Duodenal mucosa (tissue), 2 donors: ENCODE results near the gene NDUFB8.

ENCODE experiments used
- H3K27ac ChIP-seq: one replicate; pipeline ENCODE4 v1.7.0; 2013; ENCODE audit warnings: low read depth, low read length
- H3K27me3 ChIP-seq, 2 donors: one replicate each; pipeline ENCODE4 v1.7.0; 2013; ENCODE audit warnings: low read length in 2 of 2, control low read depth in 1 of 2; ENCODE audit not compliant: insufficient read depth in 2 of 2, control insufficient read depth in 1 of 2
- H3K36me3 ChIP-seq, 2 donors: one replicate each; pipeline ENCODE4 v1.7.0; 2013; ENCODE audit warnings: low read length in 2 of 2, control low read depth in 1 of 2; ENCODE audit not compliant: insufficient read depth in 2 of 2, control insufficient read depth in 1 of 2
- H3K4me1 ChIP-seq, 2 donors: one replicate each; pipeline ENCODE4 v1.7.0; 2013; ENCODE audit warnings: low read length in 2 of 2, control low read depth in 1 of 2; ENCODE audit not compliant: insufficient read depth in 2 of 2, control insufficient read depth in 1 of 2
- H3K4me3 ChIP-seq, 2 donors: one replicate each; pipeline ENCODE4 v1.7.0; 2013; ENCODE audit warnings: low read length in 2 of 2, low read depth in 1 of 2
- H3K9ac ChIP-seq, 2 donors: one replicate each; pipeline ENCODE4 v1.7.0; 2013; ENCODE audit warnings: low read length in 2 of 2, low read depth in 1 of 2
- H3K9me3 ChIP-seq, 2 donors: one replicate each; pipeline ENCODE4 v1.7.0; 2013; ENCODE audit warnings: low read length in 2 of 2, control low read depth in 1 of 2; ENCODE audit not compliant: control insufficient read depth in 1 of 2

NDUFB8 gene

GRCh38 chr10:100508691-100509150 lies 20.9 kb downstream of the NDUFB8 start:
- Histone ChIP-seq H3K4me1 (no peaks in the 10 kb centered on the region), H3K9me3 (no peaks in the 10 kb centered on the region), H3K4me3 (no peak overlapping the region), H3K9ac (peak overlapping the region in 1 of 2 donors; percentile 24), H3K27ac (no peak overlapping the region), H3K36me3 (peaks cover 7 to 26% of the 10 kb centered on the region in 2 donors), H3K27me3 (no peaks in the 10 kb centered on the region)

- Histone ChIP-seq H3K36me3 (peaks cover 7 to 26% of the 10 kb centered on the region in 2 donors), H3K4me3 (no peak overlapping the region), H3K9ac (peak overlapping the region in 1 of 2 donors; percentile 24), H3K27ac (no peak overlapping the region), H3K4me1 (no peaks in the 10 kb centered on the region), H3K9me3 (no peaks in the 10 kb centered on the region), H3K27me3 (no peaks in the 10 kb centered on the region)
These were observed 21.4 kb downstream of the NDUFB8 start for GRCh38 chr10:100508266-100508665.

GRCh38 chr10:100507357-100507732 lies 22.3 kb downstream of the NDUFB8 start:
- peaks cover 7 to 29% of the 10 kb centered on the region in 2 donors for H3K36me3 ChIP-seq

GRCh38 chr10:100506596-100507356 lies 22.9 kb downstream of the NDUFB8 start:
- peaks cover 12 to 35% of the 10 kb centered on the region in 2 donors for H3K36me3 ChIP-seq
- no peak overlapping the region for H3K9ac ChIP-seq
- H3K4me3 ChIP-seq = no peak overlapping the region

More at GRCh38 chr10:100507357-100507732, 22.3 kb downstream of the NDUFB8 start:
- Histone ChIP-seq H3K4me3 (no peak overlapping the region), H3K9ac (no peak overlapping the region), H3K9me3 (no peaks in the 10 kb centered on the region), H3K4me1 (no peaks in the 10 kb centered on the region), H3K27ac (no peak overlapping the region), H3K27me3 (no peaks in the 10 kb centered on the region)

GRCh38 chr10:100505164-100505563 lies 24.5 kb downstream of the NDUFB8 start:
- Histone ChIP-seq H3K4me3 (no peak overlapping the region), H3K9ac (no peak overlapping the region), H3K9me3 (no peaks in the 10 kb centered on the region), H3K36me3 (peaks cover 13 to 41% of the 10 kb centered on the region in 2 donors), H3K27ac (no peak overlapping the region), H3K27me3 (no peaks in the 10 kb centered on the region), H3K4me1 (no peaks in the 10 kb centered on the region)

More at GRCh38 chr10:100506596-100507356, 22.9 kb downstream of the NDUFB8 start:
- no peak overlapping the region for H3K27ac ChIP-seq
- no peaks in the 10 kb centered on the region for H3K4me1 ChIP-seq
- H3K27me3 ChIP-seq = no peaks in the 10 kb centered on the region
- H3K9me3 ChIP-seq = no peaks in the 10 kb centered on the region

- Histone ChIP-seq H3K9ac (no peak overlapping the region), H3K36me3 (peaks cover 22 to 49% of the 10 kb centered on the region in 2 donors), H3K4me1 (no peaks in the 10 kb centered on the region), H3K4me3 (no peak overlapping the region), H3K9me3 (no peaks in the 10 kb centered on the region), H3K27ac (no peak overlapping the region), H3K27me3 (no peaks in the 10 kb centered on the region)
These were observed 25.6 kb downstream of the NDUFB8 start for GRCh38 chr10:100504096-100504495.

- Histone ChIP-seq H3K27me3 (no peaks in the 10 kb centered on the region), H3K9ac (no peak overlapping the region), H3K36me3 (peaks cover 24 to 59% of the 10 kb centered on the region in 2 donors), H3K4me3 (no peak overlapping the region), H3K4me1 (no peaks in the 10 kb centered on the region), H3K9me3 (no peaks in the 10 kb centered on the region), H3K27ac (no peak overlapping the region)
These were observed 26.7 kb downstream of the NDUFB8 start for GRCh38 chr10:100502926-100503494.

- no peak overlapping the region for H3K27ac ChIP-seq
- no peaks in the 10 kb centered on the region for H3K4me1 ChIP-seq
- H3K9ac ChIP-seq = no peak overlapping the region
- no peaks in the 10 kb centered on the region for H3K9me3 ChIP-seq
- peaks cover 24 to 59% of the 10 kb centered on the region in 2 donors for H3K36me3 ChIP-seq
- no peaks in the 10 kb centered on the region for H3K27me3 ChIP-seq
- no peak overlapping the region for H3K4me3 ChIP-seq
These were observed 28.2 kb downstream of the NDUFB8 start for GRCh38 chr10:100501423-100501822.

GRCh38 chr10:100498059-100498458 lies 31.6 kb downstream of the NDUFB8 start:
- Histone ChIP-seq H3K27me3 (no peaks in the 10 kb centered on the region), H3K4me1 (no peaks in the 10 kb centered on the region), H3K27ac (no peak overlapping the region), H3K9me3 (no peaks in the 10 kb centered on the region), H3K4me3 (no peak overlapping the region), H3K9ac (no peak overlapping the region), H3K36me3 (peaks cover 22 to 59% of the 10 kb centered on the region in 2 donors)

- Histone ChIP-seq H3K4me1 (no peaks in the 10 kb centered on the region), H3K4me3 (no peak overlapping the region), H3K27me3 (no peaks in the 10 kb centered on the region), H3K27ac (no peak overlapping the region), H3K9me3 (no peaks in the 10 kb centered on the region), H3K36me3 (peaks cover 16 to 48% of the 10 kb centered on the region in 2 donors), H3K9ac (no peak overlapping the region)
These were observed 33.1 kb downstream of the NDUFB8 start for GRCh38 chr10:100496567-100496966.
